ENCODE data around the gene ERC2. TPM values are rescaled to one million over a fixed set of nuclear protein-coding genes. Genes with fewer than 3 reads are reported as not detected.

ERC2 gene
- total RNA-seq, 2 donors from 2014 or later = 1.2 TPM; not detected in 1

GRCh38 chr3:55583475-55583874, 884.8 kb downstream of the ERC2 start:
- no peak for TF ChIP-seq CTCF (IDR thresholded peaks at IDR 0.05)
- H3K36me3 ChIP-seq = no peaks in the 10 kb centered on the region
- no peak overlapping the region for H3K27ac ChIP-seq
- ATAC-seq (ENCODE audit: insufficient number of reproducible peaks, low FRiP score, low read depth) (no peak), DNase-seq (ENCODE audit: low spot score) (no peak)
- H3K9me3 ChIP-seq = no peaks in the 10 kb centered on the region
- no peaks in the 10 kb centered on the region for H3K27me3 ChIP-seq (replicated peaks; ENCODE audit: insufficient read depth)
- no peak overlapping the region for H3K4me3 ChIP-seq
- H3K4me1 ChIP-seq (ENCODE audit: control insufficient read depth in 1 of 2, low read depth in 2 of 2) = no peaks in the 10 kb centered on the region

- no peaks in the 10 kb centered on the region for H3K4me1 ChIP-seq (ENCODE audit: control insufficient read depth in 1 of 2, low read depth in 2 of 2)
- no peak for TF ChIP-seq CTCF (IDR thresholded peaks at IDR 0.05)
- ATAC-seq (ENCODE audit: insufficient number of reproducible peaks, low FRiP score, low read depth) (no peak), DNase-seq (ENCODE audit: low spot score) (no peak)
- H3K4me3 ChIP-seq = no peak overlapping the region
- no peaks in the 10 kb centered on the region for H3K36me3 ChIP-seq
- H3K27me3 ChIP-seq (replicated peaks; ENCODE audit: insufficient read depth) = no peaks in the 10 kb centered on the region
- no peaks in the 10 kb centered on the region for H3K9me3 ChIP-seq
- no peak overlapping the region for H3K27ac ChIP-seq
These were observed 888.8 kb downstream of the ERC2 start for GRCh38 chr3:55579496-55579895.

GRCh38 chr3:55576621-55577388, 891.5 kb downstream of the ERC2 start:
- Histone ChIP-seq H3K4me1 (ENCODE audit: control insufficient read depth in 1 of 2, low read depth in 2 of 2) (peaks cover 0 to 5% of the 10 kb centered on the region in 2 donors), H3K9me3 (no peaks in the 10 kb centered on the region), H3K27ac (no peak overlapping the region), H3K27me3 (replicated peaks; ENCODE audit: insufficient read depth) (no peaks in the 10 kb centered on the region), H3K4me3 (no peak overlapping the region), H3K36me3 (no peaks in the 10 kb centered on the region)
- no peak for TF ChIP-seq CTCF (IDR thresholded peaks at IDR 0.05)
- DNase-seq (ENCODE audit: low spot score) (no peak), ATAC-seq (ENCODE audit: insufficient number of reproducible peaks, low FRiP score, low read depth) (no peak)

- Histone ChIP-seq H3K27ac (no peak overlapping the region), H3K4me1 (ENCODE audit: control insufficient read depth in 1 of 2, low read depth in 2 of 2) (peaks cover 0 to 7% of the 10 kb centered on the region in 2 donors), H3K27me3 (replicated peaks; ENCODE audit: insufficient read depth) (no peaks in the 10 kb centered on the region), H3K9me3 (no peaks in the 10 kb centered on the region), H3K4me3 (no peak overlapping the region), H3K36me3 (no peaks in the 10 kb centered on the region)
- no peak for TF ChIP-seq CTCF (IDR thresholded peaks at IDR 0.05)
- DNase-seq (ENCODE audit: low spot score) (no peak), ATAC-seq (ENCODE audit: insufficient number of reproducible peaks, low FRiP score, low read depth) (no peak)
These were observed 893.6 kb downstream of the ERC2 start for GRCh38 chr3:55574671-55575070.

- DNase-seq (ENCODE audit: low spot score) (no peak), ATAC-seq (ENCODE audit: insufficient number of reproducible peaks, low FRiP score, low read depth) (no peak)
- H3K27ac ChIP-seq = no peak overlapping the region
- no peaks in the 10 kb centered on the region for H3K9me3 ChIP-seq
- TF ChIP-seq CTCF (IDR thresholded peaks at IDR 0.05) = no peak
- no peak overlapping the region for H3K4me3 ChIP-seq
- H3K4me1 ChIP-seq (ENCODE audit: control insufficient read depth in 1 of 2, low read depth in 2 of 2) = peaks cover 0 to 7% of the 10 kb centered on the region in 2 donors
- no peaks in the 10 kb centered on the region for H3K36me3 ChIP-seq
- H3K27me3 ChIP-seq (replicated peaks; ENCODE audit: insufficient read depth) = no peaks in the 10 kb centered on the region
These were observed 895.5 kb downstream of the ERC2 start for GRCh38 chr3:55572816-55573215.
